Natural killer cell (primary cell): ENCODE measurements around the gene EXOC3L4. TPM values are rescaled to one million over a fixed set of nuclear protein-coding genes. Genes with fewer than 3 reads are reported as not detected.

Experiments
- ATAC-seq, 3 donors: fragments of 150-1000 bp in 2 of 3; fragments of 200-7000 bp in 1 of 3; cut with Tn5 transposase; 1 replicate in 1 of 3; 2 replicates in 2 of 3; pipeline ENCODE4 v1.10.0; 2021; ENCODE audit warnings: mild to moderate bottlenecking in 2 of 3, moderate library complexity in 2 of 3
- DNase-seq, 2 donors: peaks; one replicate each; pipeline versions ENCODE4 v3.0.0 to v3.0.0-alpha.2; 2013 to 2021; ENCODE audit warnings: mixed read lengths in 1 of 2
- H3K27ac ChIP-seq: one replicate; pipeline ENCODE4 v1.5.1; 2013; ENCODE audit warnings: mild to moderate bottlenecking, low read length
- H3K27me3 ChIP-seq: one replicate; pipeline ENCODE4 v1.6.1; 2013; ENCODE audit warnings: low read length; ENCODE audit not compliant: control insufficient read depth, insufficient read depth
- H3K36me3 ChIP-seq: one replicate; pipeline ENCODE4 v1.6.1; 2013; ENCODE audit warnings: low read length; ENCODE audit not compliant: control insufficient read depth, insufficient read depth
- H3K4me1 ChIP-seq: one replicate; pipeline ENCODE4 v1.6.1; 2013; ENCODE audit warnings: low read length; ENCODE audit not compliant: control insufficient read depth, insufficient read depth
- H3K4me3 ChIP-seq: one replicate; pipeline ENCODE4 v1.5.1; 2013; ENCODE audit warnings: low read length
- H3K9me3 ChIP-seq: one replicate; pipeline ENCODE4 v1.6.1; 2013; ENCODE audit warnings: low read length; ENCODE audit not compliant: control insufficient read depth, insufficient read depth
- H3K27ac Mint-ChIP-seq, 2 donors: one replicate each; pipeline ENCODE4 v1.8.0; 2022; ENCODE audit warnings: mild to moderate bottlenecking in 2 of 2, mixed read lengths in 2 of 2, moderate library complexity in 1 of 2
- H3K27me3 Mint-ChIP-seq, 2 donors: one replicate each; pipeline ENCODE4 v1.8.0; 2022; ENCODE audit warnings: low read depth in 2 of 2, mixed read lengths in 2 of 2
- H3K36me3 Mint-ChIP-seq: one replicate; pipeline ENCODE4 v1.8.0; 2022; ENCODE audit warnings: mixed read lengths
- H3K4me1 Mint-ChIP-seq, 2 donors: one replicate each; pipeline ENCODE4 v1.8.0; 2022; ENCODE audit warnings: mixed read lengths in 2 of 2
- H3K4me3 Mint-ChIP-seq: one replicate; pipeline ENCODE4 v1.8.0; 2022; ENCODE audit warnings: mild to moderate bottlenecking, moderate library complexity, mixed read lengths
- H3K9me3 Mint-ChIP-seq, 2 donors: one replicate each; pipeline ENCODE4 v1.8.0; 2022; ENCODE audit warnings: mixed read lengths in 2 of 2
- CTCF ChIP-seq: fragments of 200-600 bp; IDR thresholded peaks from one replicate; pipeline ENCODE4 v1.8.0; 2022; ENCODE audit warnings: antibody characterized with exemption
- WGBS: methylation state at CpG from one replicate; pipeline ENCODE4 v1.1.7; 2013; ENCODE audit warnings: missing lambda C conversion rate; ENCODE audit not compliant: insufficient coverage; 5-methylcytosine and 5-hydroxymethylcytosine counted together
- intact Hi-C: fragments of 100-400 bp; cut with micrococcal nuclease; formaldehyde crosslinking; loops from one replicate; pipeline ENCODE4 v1.14.2; 2022
- total RNA-seq, 4 donors: library from RNA; stranded (reverse); fragments of 120-200 nt in 1 of 4; gene quantifications; one replicate each; pipeline versions ENCODE4 v1.2.3 to v1.2.4, GENCODE V29; 2013 to 2022

Gene EXOC3L4
- total RNA-seq, 3 donors from 2014 or later (not counting 1 experiment from before 2014, with no cell fraction given): not detected

- Histone ChIP-seq H3K9me3 (no peaks in the 10 kb centered on the region), H3K36me3 (no peaks in the 10 kb centered on the region), H3K27me3 (peaks cover 2% of the 10 kb centered on the region), H3K27ac (no peak overlapping the region), H3K4me1 (no peaks in the 10 kb centered on the region), H3K4me3 (no peak overlapping the region)
- intact Hi-C loops: no loop called here
- WGBS: 93% methylated on average over 2 of the region's 2 CpGs
- Mint-ChIP-seq H3K27ac (no peak overlapping the region), H3K27me3 (peaks cover 0 to 6% of the 10 kb centered on the region in 2 donors), H3K9me3 (no peaks in the 10 kb centered on the region), H3K4me1 (no peaks in the 10 kb centered on the region), H3K4me3 (no peak overlapping the region), H3K36me3 (no peaks in the 10 kb centered on the region)
- ATAC-seq (no peak), DNase-seq (no peak)
- no peak for TF ChIP-seq CTCF
Observed at GRCh38 chr14:103081951-103082350, 12.6 kb upstream of the EXOC3L4 start.

GRCh38 chr14:103084021-103084919 is 10.3 kb upstream of the EXOC3L4 start, which contains the start of gene LBHD2:
LBHD2 (plus strand) TSS chr14:103084210; CDS start chr14:103086013, 1,803 bp downstream.
- Mint-ChIP-seq H3K4me1 (no peaks in the 10 kb centered on the region), H3K36me3 (no peaks in the 10 kb centered on the region), H3K27ac (no peak within 1 kb of the TSS), H3K9me3 (no peaks in the 10 kb centered on the region), H3K27me3 (peaks cover 0 to 6% of the 10 kb centered on the region in 2 donors), H3K4me3 (no peak within 1 kb of the TSS)
- Histone ChIP-seq H3K4me1 (no peaks in the 10 kb centered on the region), H3K9me3 (no peaks in the 10 kb centered on the region), H3K4me3 (no peak within 1 kb of the TSS), H3K27ac (no peak within 1 kb of the TSS), H3K36me3 (no peaks in the 10 kb centered on the region), H3K27me3 (no peaks in the 10 kb centered on the region)
- DNase-seq: no peak
- intact Hi-C loops: no loop called here
- 23% methylated on average over 61 of the region's 61 CpGs for whole genome bisulfite sequencing
- no peak for ATAC-seq
- no peak for TF ChIP-seq CTCF

GRCh38 chr14:103085106-103086091 is 9.1 kb upstream of the EXOC3L4 start:
- Histone ChIP-seq H3K4me1 (no peaks in the 10 kb centered on the region), H3K27me3 (no peaks in the 10 kb centered on the region), H3K27ac (no peak overlapping the region), H3K36me3 (no peaks in the 10 kb centered on the region), H3K9me3 (no peaks in the 10 kb centered on the region), H3K4me3 (no peak overlapping the region)
- H3K9me3 Mint-ChIP-seq: no peaks in the 10 kb centered on the region
- ATAC-seq (no peak), DNase-seq (no peak)
- H3K4me1 Mint-ChIP-seq: no peaks in the 10 kb centered on the region
- H3K27me3 Mint-ChIP-seq: peaks cover 0 to 6% of the 10 kb centered on the region in 2 donors
- no peak overlapping the region for H3K27ac Mint-ChIP-seq
- WGBS: 72% methylated on average over 24 of the region's 24 CpGs
- intact Hi-C loops: no loop called here
- TF ChIP-seq CTCF: no peak
- no peak overlapping the region for H3K4me3 Mint-ChIP-seq
- H3K36me3 Mint-ChIP-seq: no peaks in the 10 kb centered on the region
